Loucy (cell line): ENCODE data around the gene TESK1.

ENCODE experiments used
- CTCF ChIP-seq: fragments of 200-600 bp; sonication (generic); conservative IDR thresholded peaks from 2 replicates; pipeline ENCODE4 v1.5.1; 2014; ENCODE audit warnings: mild to moderate bottlenecking, antibody characterized with exemption, low read length
- EZH2phosphoT487 ChIP-seq: fragments of 200-600 bp; IDR thresholded peaks from 2 replicates; pipeline ENCODE4 v1.6.1; 2018; ENCODE audit warnings: antibody characterized with exemption, mild to moderate bottlenecking, moderate library complexity, borderline replicate concordance

- TF ChIP-seq CTCF (peak; percentile 42), EZH2phosphoT487 (no peak)
These were observed 38.6 kb upstream of the TESK1 start for GRCh38 chr9:35566417-35566816.
